H9 (cell line): ENCODE measurements around the gene BRWD1. TPM values are rescaled to one million over a fixed set of nuclear protein-coding genes. Genes with fewer than 3 reads are reported as not detected.

Source experiments
- DNase-seq: peaks from one replicate; pipeline ENCODE4 v3.0.0-alpha.2; 2017
- H2AFZ ChIP-seq: one replicate; pipeline ENCODE4 v1.6.1; 2013; ENCODE audit warnings: mild to moderate bottlenecking, low read length, control low read depth, moderate library complexity
- H2AK5ac ChIP-seq: 2 replicates; pipeline ENCODE4 v1.6.1; 2013; ENCODE audit warnings: low read length, control low read depth, mixed read lengths; ENCODE audit not compliant: insufficient read length
- H2BK120ac ChIP-seq: one replicate; pipeline ENCODE4 v1.6.1; 2013; ENCODE audit warnings: low read depth, mild to moderate bottlenecking, low read length, control low read depth, inconsistent platforms; ENCODE audit not compliant: poor library complexity, severe bottlenecking
- H2BK12ac ChIP-seq: 2 replicates; pipeline ENCODE4 v1.6.1; 2013; ENCODE audit warnings: low read length, control low read depth, mixed read lengths, low read depth; ENCODE audit not compliant: insufficient read length
- H2BK15ac ChIP-seq: 2 replicates; pipeline ENCODE4 v1.6.1; 2013; ENCODE audit warnings: low read depth, low read length, control low read depth
- H2BK20ac ChIP-seq: one replicate; pipeline ENCODE4 v1.6.1; 2013; ENCODE audit warnings: low read depth, mild to moderate bottlenecking, low read length, control low read depth, inconsistent platforms; ENCODE audit not compliant: poor library complexity, severe bottlenecking
- H2BK5ac ChIP-seq: 2 replicates; pipeline ENCODE4 v1.6.1; 2013; ENCODE audit warnings: low read length, control low read depth, mixed read lengths; ENCODE audit not compliant: insufficient read length
- H3K14ac ChIP-seq: 2 replicates; pipeline ENCODE4 v1.6.1; 2013; ENCODE audit warnings: low read length, control low read depth; ENCODE audit not compliant: insufficient read depth
- H3K18ac ChIP-seq: 2 replicates; pipeline ENCODE4 v1.6.1; 2013; ENCODE audit warnings: low read depth, mild to moderate bottlenecking, mixed read lengths, low read length, control low read depth; ENCODE audit not compliant: insufficient read length
- H3K23ac ChIP-seq: 2 replicates; pipeline ENCODE4 v1.6.1; 2013; ENCODE audit warnings: low read length, control low read depth, mixed read lengths, low read depth; ENCODE audit not compliant: insufficient read length
- H3K23me2 ChIP-seq: 2 replicates; pipeline ENCODE4 v1.6.1; 2013; ENCODE audit warnings: low read depth, mild to moderate bottlenecking, mixed read lengths, low read length, control low read depth; ENCODE audit not compliant: insufficient read length, poor library complexity, severe bottlenecking
- H3K27ac ChIP-seq: 2 replicates; pipeline ENCODE4 v1.5.1; 2013; ENCODE audit warnings: low read length, control low read depth, mixed read lengths, low read depth; ENCODE audit not compliant: insufficient read length
- H3K27me3 ChIP-seq: 2 replicates; pipeline ENCODE4 v1.6.1; 2013; ENCODE audit warnings: low read length, control low read depth, inconsistent platforms; ENCODE audit not compliant: insufficient read depth
- H3K4ac ChIP-seq: 2 replicates; pipeline ENCODE4 v1.6.1; 2013; ENCODE audit warnings: low read depth, mild to moderate bottlenecking, control low read depth, inconsistent platforms, low read length, moderate library complexity
- H3K4me1 ChIP-seq: 2 replicates; pipeline ENCODE4 v1.6.1; 2013; ENCODE audit warnings: low read length, control low read depth, inconsistent platforms; ENCODE audit not compliant: insufficient read depth
- H3K4me2 ChIP-seq: 2 replicates; pipeline ENCODE4 v1.6.1; 2013; ENCODE audit warnings: low read length, control low read depth, mixed read lengths; ENCODE audit not compliant: insufficient read length, insufficient read depth
- H3K56ac ChIP-seq: 2 replicates; pipeline ENCODE4 v1.6.1; 2013; ENCODE audit warnings: low read depth, mild to moderate bottlenecking, mixed read lengths, low read length, control low read depth; ENCODE audit not compliant: insufficient read length
- H3K79me1 ChIP-seq: 2 replicates; pipeline ENCODE4 v1.6.1; 2013; ENCODE audit warnings: low read depth, mild to moderate bottlenecking, moderate library complexity, low read length, control low read depth, inconsistent platforms; ENCODE audit not compliant: insufficient read depth, poor library complexity, severe bottlenecking
- H3K79me2 ChIP-seq: 2 replicates; pipeline ENCODE4 v1.6.1; 2013; ENCODE audit warnings: low read length, control low read depth, inconsistent platforms; ENCODE audit not compliant: insufficient read depth
- H3K9ac ChIP-seq: 2 replicates; pipeline ENCODE4 v1.6.1; 2013; ENCODE audit warnings: low read length, control low read depth, mixed read lengths; ENCODE audit not compliant: insufficient read length; ENCODE audit errors: extremely low read depth
- H3K9me3 ChIP-seq: one replicate; pipeline ENCODE4 v1.6.1; 2013; ENCODE audit warnings: low read depth, low read length, inconsistent platforms; ENCODE audit not compliant: control insufficient read depth
- H3T11ph ChIP-seq: one replicate; pipeline ENCODE4 v1.6.1; 2013; ENCODE audit warnings: mild to moderate bottlenecking, low read length, control low read depth, inconsistent platforms
- H4K20me1 ChIP-seq: one replicate; pipeline ENCODE4 v1.6.1; 2013; ENCODE audit not compliant: control insufficient read depth, insufficient read length, insufficient read depth
- H4K5ac ChIP-seq: 2 replicates; pipeline ENCODE4 v1.6.1; 2013; ENCODE audit warnings: low read depth, mild to moderate bottlenecking, mixed read lengths, low read length, control low read depth; ENCODE audit not compliant: insufficient read length
- H4K8ac ChIP-seq: replicated peaks from 2 replicates; pipeline ENCODE4 v1.6.1; 2013; ENCODE audit warnings: low read length, control low read depth, mixed read lengths, low read depth; ENCODE audit not compliant: insufficient read length
- H4K91ac ChIP-seq: 2 replicates; pipeline ENCODE4 v1.6.1; 2013; ENCODE audit warnings: low read depth, mild to moderate bottlenecking, moderate library complexity, mixed read lengths, low read length, control low read depth; ENCODE audit not compliant: insufficient read length
- H3K27ac Mint-ChIP-seq, 3 experiments: 2 replicates in 2 of 3; 3 replicates in 1 of 3; pipeline ENCODE4 v1.8.0; 2020 to 2021; ENCODE audit warnings: mixed read lengths in 3 of 3, mild to moderate bottlenecking in 1 of 3, moderate library complexity in 1 of 3
- H3K27me3 Mint-ChIP-seq: 2 replicates; pipeline ENCODE4 v1.8.0; 2021; ENCODE audit warnings: low read depth, mild to moderate bottlenecking, moderate library complexity, mixed read lengths
- H3K36me3 Mint-ChIP-seq, 3 experiments: 2 replicates in 2 of 3; 3 replicates in 1 of 3; pipeline ENCODE4 v1.8.0; 2020 to 2021; ENCODE audit warnings: low read depth in 3 of 3, mixed read lengths in 3 of 3; ENCODE audit not compliant: insufficient read depth in 1 of 3
- H3K4me1 Mint-ChIP-seq, 2 experiments: 2 replicates each; pipeline ENCODE4 v1.8.0; 2020; ENCODE audit warnings: mixed read lengths in 2 of 2
- H3K4me3 Mint-ChIP-seq, 2 experiments: 2 replicates in 1 of 2; 3 replicates in 1 of 2; pipeline ENCODE4 v1.8.0; 2020 to 2021; ENCODE audit warnings: mild to moderate bottlenecking in 2 of 2, mixed read lengths in 2 of 2, moderate library complexity in 1 of 2
- H3K9me3 Mint-ChIP-seq, 2 experiments: 2 replicates in 1 of 2; 3 replicates in 1 of 2; pipeline ENCODE4 v1.8.0; 2020; ENCODE audit warnings: mild to moderate bottlenecking in 2 of 2, mixed read lengths in 2 of 2, moderate library complexity in 1 of 2
- CTCF ChIP-seq: fragments of 200-600 bp; sonication (generic); conservative IDR thresholded peaks from 3 replicates; pipeline ENCODE4 v1.8.0; 2021; ENCODE audit warnings: antibody characterized with exemption, mild to moderate bottlenecking
- WGBS: extraction: QIAGEN DNeasy Blood & Tissue Kit; methylation state at CpG from one replicate; pipeline ENCODE4 v1.1.7; 2013; ENCODE audit warnings: missing lambda C conversion rate, low lambda C conversion rate, mixed read lengths; ENCODE audit not compliant: insufficient read length; ENCODE audit errors: extremely low coverage; 5-methylcytosine and 5-hydroxymethylcytosine counted together
- total RNA-seq: library from RNA; stranded (reverse); gene quantifications from 2 replicates; pipeline ENCODE4 v1.2.1, GENCODE V29; 2021

BRWD1 gene
- total RNA-seq, 1 experiment from 2014 or later, result 48.4 TPM

- peaks cover 39 to 42% of the 10 kb centered on the region in 2 experiments for H3K4me1 Mint-ChIP-seq
- no peak within 1 kb of the TSS for H3K4ac ChIP-seq
- no peaks in the 10 kb centered on the region for H3K27me3 ChIP-seq
- no peak within 1 kb of the TSS for H3K56ac ChIP-seq
- H3K4me3 Mint-ChIP-seq, result peak within 1 kb of the TSS; percentile 94 to 96
- H2BK15ac ChIP-seq, result no peak within 1 kb of the TSS
- no peak within 1 kb of the TSS for H2AK5ac ChIP-seq
- no peak within 1 kb of the TSS for H2BK5ac ChIP-seq
- no peaks in the 10 kb centered on the region for H3K79me1 ChIP-seq
- peak within 1 kb of the TSS; percentile 99 for H3K14ac ChIP-seq
- no peak within 1 kb of the TSS for H4K91ac ChIP-seq
- H4K20me1 ChIP-seq, result no peaks in the 10 kb centered on the region
- no peak for TF ChIP-seq CTCF
- H2BK120ac ChIP-seq, result no peak within 1 kb of the TSS
- H2BK12ac ChIP-seq, result no peak within 1 kb of the TSS
- H3K79me2 ChIP-seq, result no peaks in the 10 kb centered on the region
- H3K18ac ChIP-seq, result peak within 1 kb of the TSS; percentile 86
- peak within 1 kb of the TSS; percentile 85 for H3K4me2 ChIP-seq
- no peaks in the 10 kb centered on the region for H3K9me3 Mint-ChIP-seq
- H3K4me1 ChIP-seq, result 0 out of 2 replicates have a peak, but pooled peaks cover 3% of the 10 kb centered on the region
- no peaks in the 10 kb centered on the region; the same call in 1 of the 2 replicates for H3K27me3 Mint-ChIP-seq
- H3K23me2 ChIP-seq, result peaks cover 7% of the 10 kb centered on the region
- no peak within 1 kb of the TSS for H2AFZ ChIP-seq
- H3K27ac Mint-ChIP-seq, result peak within 1 kb of the TSS; percentile 96 to 99 (median 99)
- peak; percentile 95 for DNase-seq
- no peak within 1 kb of the TSS for H3T11ph ChIP-seq
- H3K27ac ChIP-seq, result no peak within 1 kb of the TSS
- no CpG with 5 or more reads among the region's 76 CpGs for whole genome bisulfite sequencing
- no peak within 1 kb of the TSS for H2BK20ac ChIP-seq
- peaks cover 19 to 24% (median 19%) of the 10 kb centered on the region in 3 experiments; a peak in 6 of 7 replicates for H3K36me3 Mint-ChIP-seq
- H4K5ac ChIP-seq, result peak within 1 kb of the TSS; percentile 8
- H3K9me3 ChIP-seq, result no peaks in the 10 kb centered on the region
- H3K9ac ChIP-seq, result peak within 1 kb of the TSS; percentile 63
- H4K8ac ChIP-seq, result no peak within 1 kb of the TSS
- no peak within 1 kb of the TSS for H3K23ac ChIP-seq
Measured at GRCh38 chr21:39183272-39184049, 130.0 kb downstream of the BRWD1 start, which contains the start of gene PSMG1. Gene PSMG1 (minus strand): TSS chr21:39183451. CDS start chr21:39183385, 66 bp downstream.
